ENCODE data around the gene GFOD2. TPM values are rescaled to one million over a fixed set of nuclear protein-coding genes. Genes with fewer than 3 reads are reported as not detected.

GFOD2 gene
- polyA plus RNA-seq, 4 donors, result 20.5 to 24.9 (median 21.5) TPM

DNA sequence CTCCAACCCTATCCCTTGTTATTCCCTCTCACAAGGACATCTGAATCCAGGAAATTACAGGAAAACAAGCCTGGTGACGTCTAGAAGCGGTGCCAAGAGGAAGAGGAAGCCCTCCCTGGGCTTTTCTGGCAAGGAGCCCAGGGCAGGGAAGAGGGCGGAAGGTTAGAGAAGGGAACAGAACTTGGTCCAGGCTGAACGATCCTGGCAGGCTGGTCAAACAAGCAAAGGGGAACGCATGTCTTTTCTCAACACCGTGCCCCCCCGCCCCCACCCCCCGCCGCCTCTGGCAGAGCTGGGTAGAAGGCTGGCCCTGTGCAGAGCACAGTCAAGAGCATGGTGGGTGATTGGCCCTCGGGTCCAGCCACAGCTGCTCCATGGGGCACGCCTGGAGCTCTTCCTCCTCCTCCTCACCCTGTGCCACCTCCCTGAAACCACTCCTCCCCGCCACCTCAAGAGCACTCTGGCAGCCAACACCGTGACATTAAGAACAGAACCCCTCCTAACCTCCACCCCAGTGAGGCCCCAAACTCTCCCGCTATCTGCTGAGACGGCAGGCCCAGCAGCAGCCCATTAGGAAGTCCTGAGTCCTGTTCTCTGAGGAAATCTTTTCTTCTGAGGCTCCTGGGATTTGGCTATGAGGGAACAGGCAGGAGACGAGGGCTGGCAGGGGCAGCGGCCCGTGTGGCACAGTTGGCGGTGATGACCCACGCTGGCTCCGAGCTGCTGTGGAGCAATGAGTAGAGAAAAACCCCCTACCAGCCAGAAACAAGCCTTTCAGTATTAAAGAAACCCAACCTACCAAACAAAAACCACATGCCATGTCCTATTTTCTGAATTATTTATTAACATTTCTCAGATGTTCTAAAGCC is 45.2 kb downstream of the GFOD2 start:
- DNase-seq (ENCODE audit: low read depth in 4 of 4, low spot score in 3 of 4), result no peak

DNA sequence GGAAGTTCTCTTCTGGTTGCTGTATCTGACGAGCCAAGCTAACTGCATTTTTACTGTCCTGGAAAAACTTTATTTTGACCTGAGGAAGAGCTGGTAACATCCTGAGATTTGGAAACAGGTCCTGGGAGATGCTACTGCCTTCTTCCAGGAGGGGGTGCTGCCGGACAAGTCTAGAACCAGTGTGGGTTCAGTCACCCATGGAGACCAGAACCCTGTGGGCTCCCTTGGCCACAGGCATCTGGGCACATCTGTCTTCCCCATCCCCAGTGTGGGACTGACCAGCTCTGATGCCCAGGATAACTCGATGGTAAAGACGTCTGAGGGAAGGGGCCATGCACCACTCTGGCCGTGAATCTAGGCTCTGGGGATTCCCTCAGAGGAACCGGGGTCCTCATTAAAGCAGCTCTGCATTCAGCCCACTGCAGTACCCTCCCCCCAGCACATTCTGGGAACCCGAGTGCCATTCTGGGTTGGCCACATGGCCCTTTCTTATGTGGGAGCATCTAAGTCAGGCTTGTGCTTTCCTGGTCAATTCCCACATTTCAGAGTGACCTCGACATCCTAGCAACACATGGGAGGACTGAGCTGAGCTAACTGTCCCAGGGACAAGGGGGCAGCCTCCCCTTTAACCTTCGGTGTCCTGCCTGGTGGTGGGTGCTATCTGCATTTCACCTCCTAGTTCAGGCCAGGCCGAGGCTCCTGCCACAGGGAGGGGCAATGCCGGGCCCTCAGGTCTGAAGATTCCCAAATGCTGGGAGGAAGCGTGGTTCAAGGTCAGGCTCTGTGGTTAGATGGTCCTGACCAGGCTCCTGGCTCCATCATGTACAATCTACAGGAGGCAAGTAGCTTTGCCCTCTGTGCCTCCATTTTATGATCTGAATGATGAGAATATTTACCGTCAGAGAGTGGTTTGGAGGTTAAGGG is 46.1 kb downstream of the GFOD2 start:
- DNase-seq (ENCODE audit: low read depth in 4 of 4, low spot score in 3 of 4), result no peak

DNA sequence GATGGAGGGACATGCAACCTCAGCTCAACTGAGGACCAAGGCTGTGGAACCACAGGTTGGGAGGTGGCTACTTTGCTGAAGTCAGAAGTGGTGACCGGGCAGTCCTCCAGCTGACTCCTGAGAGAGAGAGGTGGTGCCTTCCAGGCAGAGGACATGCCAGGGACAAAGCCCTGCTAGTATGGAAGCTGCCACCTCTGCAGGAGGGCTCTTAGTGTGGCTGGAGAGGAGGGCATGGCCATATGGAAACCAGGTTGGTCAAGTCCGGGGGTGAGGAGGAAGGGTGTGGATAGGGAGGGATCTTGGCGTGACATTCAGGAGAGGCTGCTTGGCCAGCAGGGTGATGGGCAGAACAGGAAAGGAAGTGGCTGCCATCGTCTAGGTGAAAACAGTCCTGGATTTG is 46.8 kb downstream of the GFOD2 start:
- no peak for DNase-seq (ENCODE audit: low read depth in 4 of 4, low spot score in 3 of 4)

DNA sequence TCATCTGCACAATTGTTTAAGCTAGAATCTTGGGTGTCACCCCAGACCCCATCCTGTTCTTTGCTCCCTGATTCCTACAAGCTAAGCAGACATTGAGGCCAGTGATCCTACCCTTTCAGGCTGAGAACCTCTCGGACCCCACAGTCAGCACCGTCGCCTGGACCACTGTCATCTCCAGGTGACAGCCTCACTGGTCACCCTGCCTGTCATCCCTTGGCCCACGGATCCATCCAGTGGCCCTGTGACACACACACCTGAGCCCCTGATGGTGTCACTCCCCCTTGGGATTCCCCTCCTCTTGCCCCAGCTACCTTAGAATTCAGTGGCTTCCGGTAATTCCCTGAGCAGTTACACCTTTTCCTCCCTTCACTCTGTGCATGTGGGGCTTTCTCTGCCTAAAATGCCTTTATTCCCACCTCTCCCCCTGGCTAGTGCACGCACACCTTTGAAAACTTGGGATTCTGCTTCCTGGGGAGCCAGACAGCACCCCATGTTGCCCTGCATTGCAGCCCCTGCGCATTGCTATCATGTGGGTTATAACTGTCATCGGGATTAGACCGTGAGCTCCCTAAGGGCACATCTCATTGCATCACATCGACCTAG is 49.5 kb downstream of the GFOD2 start:
- DNase-seq (ENCODE audit: low read depth in 4 of 4, low spot score in 3 of 4), result no peak

DNA sequence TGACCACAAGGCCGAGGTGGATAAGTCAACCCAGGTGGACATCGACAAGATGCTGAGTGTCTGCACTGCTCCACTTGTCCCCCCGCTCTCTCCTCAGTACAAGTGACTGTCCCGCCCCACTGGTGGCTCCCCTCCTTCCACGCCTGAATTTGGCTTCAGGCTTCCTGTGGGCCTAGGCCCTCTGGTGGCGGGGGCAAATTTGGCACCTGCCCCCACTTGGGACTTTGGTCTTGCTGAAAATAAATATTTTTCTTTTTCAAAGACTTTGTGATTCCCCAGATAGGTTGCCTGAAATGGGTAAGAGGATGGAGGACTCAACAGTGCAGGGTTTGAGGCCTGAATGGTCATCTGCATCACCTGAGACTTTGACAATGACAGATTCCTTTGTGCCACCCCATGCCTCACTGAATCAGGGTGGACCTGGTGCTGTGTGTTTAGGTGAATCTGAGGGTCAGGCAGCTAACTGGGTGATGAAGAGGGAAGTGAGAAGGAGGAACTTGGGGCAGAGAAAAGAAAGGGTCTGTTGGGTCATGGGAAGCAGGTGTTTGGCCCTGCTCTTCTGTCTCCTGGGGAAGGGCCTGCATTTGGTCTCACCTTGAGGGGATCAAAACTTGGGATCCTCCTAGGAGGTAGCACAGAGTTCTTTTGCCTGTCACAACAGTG is 50.5 kb downstream of the GFOD2 start:
- DNase-seq (ENCODE audit: low read depth in 4 of 4, low spot score in 3 of 4), result no peak

DNA sequence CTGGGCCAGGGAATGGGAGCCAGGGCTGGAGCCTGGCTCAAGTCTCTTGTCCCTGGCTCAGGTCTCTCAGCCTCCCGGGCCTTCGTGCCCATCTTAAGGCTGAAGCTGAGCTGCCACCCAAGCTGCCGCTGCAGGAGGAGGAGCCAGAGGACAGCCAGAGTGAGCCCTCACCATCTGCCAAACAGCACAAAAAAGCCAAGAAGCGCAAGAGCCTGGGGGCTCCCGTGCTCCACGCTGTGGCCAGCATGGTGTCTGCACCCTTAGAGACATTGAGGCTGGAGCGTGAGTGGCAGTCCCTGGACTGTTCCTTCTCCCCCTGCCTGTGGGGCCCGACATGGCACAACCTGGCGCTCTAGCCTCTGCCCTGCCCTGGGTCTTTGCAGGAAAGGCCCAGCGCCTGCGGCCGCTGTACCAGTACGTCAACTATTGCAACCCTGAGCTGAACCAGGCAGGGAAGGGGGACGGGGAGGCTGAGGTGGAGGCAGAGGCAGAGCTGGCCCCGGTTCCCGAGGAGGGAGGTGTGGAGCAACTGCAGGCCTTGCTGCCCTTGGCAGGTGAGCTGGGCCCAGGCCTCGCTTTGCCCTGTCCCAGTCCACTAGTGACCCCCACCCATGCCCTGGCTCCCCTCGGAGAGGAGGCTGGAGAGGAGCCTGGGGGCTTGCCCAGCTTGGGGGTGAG is 51.2 kb downstream of the GFOD2 start:
- DNase-seq (ENCODE audit: low read depth in 4 of 4, low spot score in 3 of 4), result peak in 3 of 4 donors; percentile 69 to 80 (median 70)

DNA sequence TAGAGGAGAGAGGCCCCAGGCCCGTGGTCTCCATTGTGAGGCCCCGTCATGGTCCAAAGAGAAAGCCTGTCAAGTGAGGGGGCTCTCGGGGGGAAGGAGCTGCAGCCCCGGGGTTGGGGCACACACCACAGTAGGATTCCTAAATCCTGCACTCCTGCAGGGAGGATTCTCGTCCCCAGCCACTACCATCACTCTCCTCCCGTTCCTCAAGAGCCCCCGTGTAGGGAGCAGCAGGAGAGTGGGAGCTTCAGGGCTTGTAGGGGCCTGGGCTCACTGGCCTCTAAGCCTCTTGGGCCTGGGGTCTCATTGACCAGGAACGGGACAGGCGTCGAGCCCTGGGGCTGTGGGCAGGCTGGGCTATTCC is 51.7 kb downstream of the GFOD2 start:
- no peak for DNase-seq (ENCODE audit: low read depth in 4 of 4, low spot score in 3 of 4)

DNA sequence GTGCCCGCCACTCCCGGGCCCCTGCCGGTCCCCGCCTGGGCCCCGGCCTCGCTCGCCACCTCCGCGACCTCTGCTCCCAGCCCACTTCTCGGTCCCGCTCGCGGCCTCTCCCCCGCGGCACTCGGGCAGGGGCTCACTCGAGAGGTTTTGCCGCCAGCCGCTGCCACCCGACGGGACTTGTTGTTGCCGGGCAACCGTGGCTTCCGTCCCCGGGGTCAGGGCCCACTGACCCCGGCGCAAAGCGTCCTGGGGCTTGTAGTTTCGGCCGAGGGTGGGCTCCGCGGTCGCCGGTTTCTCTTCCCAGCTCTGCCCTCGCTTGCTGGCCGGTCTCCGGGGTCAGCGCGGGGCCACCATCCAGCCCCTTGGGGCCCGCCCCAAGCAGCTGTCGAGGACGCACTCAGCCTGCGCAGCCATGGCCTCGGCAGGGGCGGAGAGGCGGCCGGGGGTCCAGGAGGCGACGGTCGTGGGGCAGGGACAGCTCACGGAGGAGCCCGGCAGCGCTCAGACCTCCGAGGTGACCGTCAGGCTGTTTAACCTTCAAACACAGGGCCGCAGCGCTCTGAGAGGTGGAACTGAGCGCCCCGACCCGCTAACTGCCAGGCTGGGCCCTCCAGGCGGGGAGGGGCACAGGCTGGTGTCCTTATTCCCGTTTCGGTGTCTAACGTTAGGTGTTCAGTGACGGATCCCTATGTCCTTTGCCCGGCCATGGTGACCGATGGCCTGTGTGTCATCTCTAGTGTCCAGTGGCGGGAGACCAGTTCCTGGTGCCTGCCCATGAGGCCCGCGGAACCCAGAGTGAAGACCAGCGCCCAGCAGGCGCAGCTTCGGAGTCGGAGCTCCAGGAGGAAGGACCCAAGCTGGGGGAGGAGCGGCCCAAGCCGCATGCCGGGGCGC is 52.3 kb downstream of the GFOD2 start, which contains the start of the genes C16orf86 and ENKD1:
Gene C16orf86 (plus strand): TSS at position 256 of the 894 bp plus-strand sequence. CDS start 157 bp downstream, at position 413.
Gene ENKD1 (minus strand): TSS at position 192 of the 894 bp plus-strand sequence. CDS start 308 bp downstream, outside the sequence.
- DNase-seq (ENCODE audit: low read depth in 4 of 4, low spot score in 3 of 4), result peak; percentile 61 to 74 (median 66)

DNA sequence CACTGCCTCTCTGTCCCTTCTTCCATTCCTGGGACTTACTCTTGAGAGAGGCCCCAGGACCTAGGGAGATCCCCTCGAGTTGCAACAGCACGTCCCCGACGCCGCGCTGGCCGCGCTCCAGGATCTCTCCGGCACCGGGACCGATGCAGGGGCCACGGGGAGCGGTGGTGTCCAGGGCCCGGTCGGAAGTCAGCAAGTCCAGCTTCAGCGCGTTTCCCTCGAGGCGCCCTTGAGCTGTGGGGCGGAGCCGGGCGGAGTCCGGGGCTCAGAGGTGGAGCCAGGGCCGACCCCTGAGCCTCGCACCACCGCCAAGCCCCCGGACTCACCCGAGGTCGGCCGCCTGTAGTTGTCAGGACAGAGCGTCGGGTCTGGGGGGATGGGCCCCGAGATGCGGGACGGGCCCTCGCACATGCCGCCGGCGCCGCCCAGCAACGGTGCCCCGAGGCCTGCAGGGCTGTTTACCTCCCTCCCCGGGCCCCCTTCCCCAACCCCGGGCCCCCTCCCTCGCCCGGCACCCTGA is 53.0 kb downstream of the GFOD2 start:
- no peak for DNase-seq (ENCODE audit: low read depth in 4 of 4, low spot score in 3 of 4)

DNA sequence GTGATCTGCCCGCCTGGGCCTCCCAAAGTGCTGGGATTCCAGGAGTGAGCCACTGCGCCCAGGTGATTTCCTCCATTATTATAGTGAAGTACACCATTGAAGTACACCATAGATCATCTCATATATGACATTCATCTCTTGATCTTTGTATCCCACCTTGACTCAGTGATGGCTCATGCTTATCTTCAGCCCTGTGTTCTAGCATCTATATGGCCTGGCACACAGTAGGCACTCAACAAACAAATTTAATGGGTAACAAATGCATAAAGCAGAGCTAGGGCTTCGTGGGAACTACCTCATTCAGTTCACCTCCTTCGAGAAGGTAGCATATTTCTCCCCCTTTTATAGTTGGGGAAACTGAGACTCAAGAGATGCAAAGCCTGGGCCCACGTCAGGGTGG is 53.5 kb downstream of the GFOD2 start:
- DNase-seq (ENCODE audit: low read depth in 4 of 4, low spot score in 3 of 4), result no peak

DNA sequence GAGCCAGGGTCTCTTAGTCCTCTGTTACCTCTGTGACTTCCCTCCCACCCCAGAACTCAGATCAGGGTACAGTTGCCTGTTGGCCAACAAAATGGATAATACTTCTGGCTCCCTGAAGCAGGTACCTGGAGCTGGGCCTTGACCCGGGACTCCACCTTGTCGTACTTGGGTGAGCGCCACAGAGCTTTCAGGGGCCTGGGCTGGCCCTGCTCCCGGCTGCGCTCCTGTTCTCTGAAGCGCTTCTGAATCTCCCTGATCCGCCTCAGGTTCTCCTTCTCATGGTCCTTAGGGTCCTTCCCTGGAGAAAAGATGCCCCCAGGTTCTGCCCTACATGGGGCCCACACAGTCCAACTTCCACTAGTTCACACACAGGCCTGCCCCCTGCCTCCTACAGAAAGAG is 54.2 kb downstream of the GFOD2 start:
- DNase-seq (ENCODE audit: low read depth in 4 of 4, low spot score in 3 of 4), result no peak

DNA sequence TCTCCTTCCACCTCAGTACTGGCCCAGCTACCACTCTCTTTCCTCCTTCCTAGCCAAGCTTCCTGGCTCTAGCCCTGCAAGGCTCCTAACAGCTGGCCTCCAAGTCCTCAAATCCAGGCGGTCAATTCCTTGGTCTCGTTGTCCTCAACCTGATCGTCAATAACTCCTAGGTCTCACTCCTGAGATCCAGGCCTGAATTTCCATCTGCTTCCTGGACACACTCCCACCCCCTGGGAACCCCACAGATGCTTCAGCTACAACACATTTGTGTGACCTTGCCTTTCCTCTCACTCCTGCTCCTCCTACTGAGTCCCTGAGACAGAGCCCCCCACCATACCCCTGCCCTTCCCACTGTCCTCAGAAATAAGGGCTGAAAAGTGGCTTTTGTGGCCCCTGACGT is 54.9 kb downstream of the GFOD2 start:
- no peak for DNase-seq (ENCODE audit: low read depth in 4 of 4, low spot score in 3 of 4)

DNA sequence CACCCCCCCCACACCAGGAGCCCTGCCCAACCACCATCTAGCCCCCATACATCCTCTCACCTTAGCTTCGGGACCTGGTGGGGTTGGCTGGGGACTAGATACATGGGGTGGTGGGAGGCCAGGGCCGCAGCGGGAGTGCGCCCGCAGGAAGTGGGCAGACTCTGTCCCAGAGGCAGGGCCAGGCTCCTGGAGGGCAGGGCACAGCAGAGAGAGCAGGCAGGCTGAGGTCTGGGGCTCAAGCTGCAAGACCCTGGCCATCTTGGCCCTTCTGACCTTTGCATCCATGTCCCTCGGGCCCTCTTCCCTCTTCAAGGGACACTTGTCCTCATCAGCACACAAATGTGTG is 55.3 kb downstream of the GFOD2 start:
- DNase-seq (ENCODE audit: low read depth in 4 of 4, low spot score in 3 of 4), result no peak

DNA sequence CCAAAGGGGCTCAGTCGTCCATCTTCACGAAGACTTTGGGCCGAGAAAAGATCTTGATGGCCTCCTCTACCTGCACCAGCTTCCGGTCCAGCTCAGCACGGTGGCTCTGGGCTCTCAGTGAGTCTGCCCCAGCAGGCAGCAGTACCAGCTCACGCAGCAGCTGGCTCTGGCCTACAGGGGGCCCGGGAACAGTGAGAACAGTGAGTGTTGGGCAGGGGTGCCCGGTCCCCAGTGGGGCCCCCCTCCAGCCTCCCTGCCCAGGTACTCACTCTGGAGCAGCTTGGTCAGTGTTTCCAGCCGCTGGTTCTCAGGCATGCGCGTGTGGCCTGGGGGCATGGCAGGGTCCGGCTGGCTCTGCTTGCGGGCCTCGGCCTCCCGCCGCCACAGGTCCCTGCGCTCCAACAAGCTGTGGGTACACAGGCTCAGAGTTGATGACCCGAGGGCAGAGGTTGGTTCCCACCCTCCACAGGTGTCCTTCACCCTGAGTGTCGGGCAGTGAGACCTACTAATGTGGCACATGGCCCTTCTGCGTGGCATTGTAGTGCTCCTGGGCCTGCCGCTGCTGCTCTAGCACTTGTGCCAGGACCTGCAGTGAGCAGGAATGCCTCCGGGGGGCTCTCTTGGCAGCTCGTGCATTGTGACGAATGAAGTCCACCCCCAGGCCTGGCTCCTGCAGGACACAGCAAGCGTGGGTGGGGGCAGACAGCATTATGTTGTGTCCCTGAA is 55.8 kb downstream of the GFOD2 start:
- no peak for DNase-seq (ENCODE audit: low read depth in 4 of 4, low spot score in 3 of 4)

DNA sequence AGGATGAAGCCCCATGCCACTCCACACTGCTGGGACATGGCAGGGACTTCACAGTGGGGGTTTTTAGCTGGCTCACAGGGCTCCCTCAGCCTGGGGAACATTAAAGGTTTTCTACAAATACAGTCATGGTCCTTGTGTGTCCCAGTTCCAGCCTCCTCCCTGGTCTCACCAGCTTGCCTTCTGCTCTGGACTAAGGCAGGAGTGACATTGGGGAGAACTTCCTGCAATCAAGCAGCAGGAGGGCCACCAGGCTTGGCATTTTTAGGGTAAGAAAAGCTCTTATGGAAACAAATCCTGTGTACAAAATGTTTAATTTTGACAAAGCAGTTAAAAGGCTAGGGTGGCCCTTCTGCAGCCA is 56.5 kb downstream of the GFOD2 start:
- DNase-seq (ENCODE audit: low read depth in 4 of 4, low spot score in 3 of 4), result no peak

DNA sequence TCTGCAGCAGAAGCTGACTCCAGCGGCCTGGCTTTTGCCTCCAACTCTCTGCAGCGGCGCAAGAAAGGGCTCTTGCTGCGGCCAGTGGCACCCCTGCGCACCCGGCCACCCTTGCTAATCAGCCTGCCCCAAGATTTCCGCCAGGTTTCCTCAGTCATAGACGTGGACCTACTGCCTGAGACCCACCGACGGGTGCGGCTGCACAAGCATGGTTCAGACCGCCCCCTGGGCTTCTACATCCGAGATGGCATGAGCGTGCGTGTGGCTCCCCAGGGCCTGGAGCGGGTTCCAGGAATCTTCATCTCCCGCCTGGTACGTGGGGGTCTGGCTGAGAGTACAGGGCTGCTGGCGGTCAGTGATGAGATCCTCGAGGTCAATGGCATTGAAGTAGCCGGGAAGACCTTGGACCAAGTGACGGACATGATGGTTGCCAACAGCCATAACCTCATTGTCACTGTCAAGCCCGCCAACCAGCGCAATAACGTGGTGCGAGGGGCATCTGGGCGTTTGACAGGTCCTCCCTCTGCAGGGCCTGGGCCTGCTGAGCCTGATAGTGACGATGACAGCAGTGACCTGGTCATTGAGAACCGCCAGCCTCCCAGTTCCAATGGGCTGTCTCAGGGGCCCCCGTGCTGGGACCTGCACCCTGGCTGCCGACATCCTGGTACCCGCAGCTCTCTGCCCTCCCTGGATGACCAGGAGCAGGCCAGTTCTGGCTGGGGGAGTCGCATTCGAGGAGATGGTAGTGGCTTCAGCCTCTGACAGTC is 57.0 kb downstream of the GFOD2 start:
- no peak for DNase-seq (ENCODE audit: low read depth in 4 of 4, low spot score in 3 of 4)

DNA sequence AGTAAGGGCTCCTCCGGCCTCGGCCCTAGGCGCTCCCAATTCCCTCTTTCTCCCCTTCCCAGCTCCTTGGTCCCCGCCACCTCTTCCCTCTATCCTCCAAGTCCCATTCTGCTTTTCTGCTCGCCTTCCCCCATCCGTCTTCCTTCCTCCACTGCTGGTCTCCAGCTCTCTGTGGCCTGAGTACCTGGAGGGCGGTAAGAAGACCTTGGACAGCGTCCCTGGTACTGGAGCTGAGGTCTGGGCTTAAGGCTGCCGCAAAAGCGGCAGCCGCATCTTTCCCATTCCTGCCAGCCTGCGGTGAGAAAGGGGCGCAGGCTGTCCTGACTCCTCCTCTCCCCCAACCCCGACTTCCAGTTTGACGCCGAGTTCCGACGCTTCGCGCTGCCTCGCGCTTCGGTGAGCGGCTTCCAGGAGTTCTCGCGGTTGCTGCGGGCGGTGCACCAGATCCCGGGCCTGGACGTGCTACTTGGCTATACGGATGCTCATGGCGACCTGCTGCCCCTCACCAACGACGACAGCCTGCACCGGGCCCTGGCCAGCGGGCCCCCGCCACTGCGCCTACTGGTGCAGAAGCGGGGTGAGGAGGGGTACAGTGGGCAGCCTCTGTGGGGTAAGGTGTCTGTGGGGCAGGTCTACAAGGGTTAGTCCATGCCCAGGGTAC is 57.9 kb downstream of the GFOD2 start:
- DNase-seq (ENCODE audit: low read depth in 4 of 4, low spot score in 3 of 4), result peak in 1 of 4 donors; percentile 58
